ENCODE data around the gene RNF25. TPM values are rescaled to one million over a fixed set of nuclear protein-coding genes. Genes with fewer than 3 reads are reported as not detected.

RNF25 gene
- total RNA-seq, 1 donor from 2014 or later: 44.7 TPM

GRCh38 chr2:218701806-218702205 is 30.0 kb upstream of the RNF25 start:
- DNase-seq (ENCODE audit: low read depth) (peak; percentile 53), FAIRE-seq (no peak)
- Histone ChIP-seq H2AFZ (ENCODE audit: low read depth, low read length) (no peak overlapping the region), H3K4me3 (ENCODE audit: insufficient read depth, low read depth, low read length) (no peak overlapping the region), H3K27ac (ENCODE audit: low read depth, low read length) (no peak overlapping the region), H3K4me2 (ENCODE audit: low read length) (no peak overlapping the region), H3K9ac (ENCODE audit: low read length) (no peak overlapping the region), H3K36me3 (ENCODE audit: insufficient read depth, low read length) (peaks cover 22% of the 10 kb centered on the region), H3K9me3 (ENCODE audit: insufficient read depth, low read depth, low read length) (no peaks in the 10 kb centered on the region), H4K20me1 (ENCODE audit: insufficient read depth, low read length) (no peaks in the 10 kb centered on the region), H3K27me3 (ENCODE audit: insufficient read depth, low read length) (no peaks in the 10 kb centered on the region), H3K79me2 (ENCODE audit: insufficient read depth, low read length) (no peaks in the 10 kb centered on the region), H3K4me1 (ENCODE audit: insufficient read depth, low read length) (no peaks in the 10 kb centered on the region)
- H3K4me1 Mint-ChIP-seq (ENCODE audit: low read depth, unreplicated experiment): peaks cover 3% of the 10 kb centered on the region
- H3K27me3 Mint-ChIP-seq (ENCODE audit: low read depth, unreplicated experiment): no peaks in the 10 kb centered on the region
- no peak for TF ChIP-seq EZH2 (IDR thresholded peaks at IDR 0.05; ENCODE audit: insufficient read depth, low read length)
- TF ChIP-seq CTCF (IDR thresholded peaks at IDR 0.05; ENCODE audit: insufficient read depth, low read depth, low read length): no peak
- peaks cover 21% of the 10 kb centered on the region for H3K36me3 Mint-ChIP-seq (ENCODE audit: low read depth, unreplicated experiment)
- no peak overlapping the region for H3K27ac Mint-ChIP-seq (ENCODE audit: unreplicated experiment)
- H3K9me3 Mint-ChIP-seq (ENCODE audit: unreplicated experiment): no peaks in the 10 kb centered on the region
- no peak overlapping the region for H3K4me3 Mint-ChIP-seq (ENCODE audit: unreplicated experiment)

DNA sequence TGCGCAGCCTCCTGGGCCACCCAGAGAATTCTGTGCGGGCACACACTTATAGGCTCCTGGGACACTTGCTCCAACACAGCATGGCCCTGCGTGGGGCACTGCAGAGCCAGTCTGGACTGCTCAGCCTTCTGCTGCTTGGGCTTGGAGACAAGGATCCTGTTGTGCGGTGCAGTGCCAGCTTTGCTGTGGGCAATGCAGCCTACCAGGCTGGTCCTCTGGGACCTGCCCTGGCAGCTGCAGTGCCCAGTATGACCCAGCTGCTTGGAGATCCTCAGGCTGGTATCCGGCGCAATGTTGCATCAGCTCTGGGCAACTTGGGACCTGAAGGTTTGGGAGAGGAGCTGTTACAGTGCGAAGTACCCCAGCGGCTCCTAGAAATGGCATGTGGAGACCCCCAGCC is 27.1 kb upstream of the RNF25 start:
- Histone ChIP-seq H3K36me3 (ENCODE audit: insufficient read depth, low read length) (peaks cover 27% of the 10 kb centered on the region), H2AFZ (ENCODE audit: low read depth, low read length) (no peak overlapping the region), H3K27me3 (ENCODE audit: insufficient read depth, low read length) (no peaks in the 10 kb centered on the region), H3K4me3 (ENCODE audit: insufficient read depth, low read depth, low read length) (no peak overlapping the region), H3K4me1 (ENCODE audit: insufficient read depth, low read length) (peaks cover 10% of the 10 kb centered on the region), H3K79me2 (ENCODE audit: insufficient read depth, low read length) (no peaks in the 10 kb centered on the region), H3K27ac (ENCODE audit: low read depth, low read length) (no peak overlapping the region), H3K9me3 (ENCODE audit: insufficient read depth, low read depth, low read length) (no peaks in the 10 kb centered on the region), H4K20me1 (ENCODE audit: insufficient read depth, low read length) (no peaks in the 10 kb centered on the region), H3K4me2 (ENCODE audit: low read length) (no peak overlapping the region), H3K9ac (ENCODE audit: low read length) (no peak overlapping the region)
- Mint-ChIP-seq H3K9me3 (ENCODE audit: unreplicated experiment) (no peaks in the 10 kb centered on the region), H3K27me3 (ENCODE audit: low read depth, unreplicated experiment) (no peaks in the 10 kb centered on the region), H3K4me1 (ENCODE audit: low read depth, unreplicated experiment) (peaks cover 15% of the 10 kb centered on the region), H3K36me3 (ENCODE audit: low read depth, unreplicated experiment) (peaks cover 33% of the 10 kb centered on the region), H3K4me3 (ENCODE audit: unreplicated experiment) (no peak overlapping the region), H3K27ac (ENCODE audit: unreplicated experiment) (no peak overlapping the region)
- DNase-seq (ENCODE audit: low read depth) (no peak), FAIRE-seq (no peak)
- TF ChIP-seq EZH2 (IDR thresholded peaks at IDR 0.05; ENCODE audit: insufficient read depth, low read length) (no peak), CTCF (IDR thresholded peaks at IDR 0.05; ENCODE audit: insufficient read depth, low read depth, low read length) (no peak)

DNA sequence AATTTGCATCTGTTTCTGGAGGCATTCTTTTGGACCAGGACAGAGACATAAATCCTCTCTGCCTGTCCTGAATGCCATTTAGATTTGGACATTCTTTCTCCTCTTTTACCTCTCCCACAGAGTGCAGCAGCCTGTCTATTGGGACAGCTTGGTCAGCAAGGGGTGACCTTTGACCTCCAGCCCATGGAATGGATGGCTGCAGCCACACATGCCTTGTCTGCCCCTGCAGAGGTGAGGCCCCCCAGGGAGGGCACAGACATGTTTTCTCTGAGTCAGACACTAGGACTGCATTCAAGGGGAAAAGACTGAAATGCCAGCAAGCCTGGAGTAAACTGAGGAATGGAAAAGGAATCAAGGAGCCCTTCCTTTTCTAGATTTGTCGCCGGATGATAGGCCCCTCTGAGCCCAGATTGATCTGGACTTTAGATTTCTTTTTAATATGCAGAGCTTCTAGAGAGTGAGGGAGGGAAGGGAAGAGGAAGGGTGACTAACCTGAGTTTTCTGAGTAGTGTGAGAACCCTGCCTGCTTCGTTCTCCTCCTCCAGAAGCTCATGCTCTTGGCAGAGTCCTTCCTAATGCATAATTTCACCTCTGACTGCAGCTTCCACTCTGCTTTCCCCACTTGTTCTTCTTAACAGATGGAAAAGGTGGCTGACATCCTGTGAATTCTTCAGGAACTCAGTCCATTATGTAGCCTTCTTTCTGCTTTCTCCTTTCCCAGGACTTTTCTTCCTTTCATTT is 22.8 kb upstream of the RNF25 start:
- FAIRE-seq (no peak), DNase-seq (ENCODE audit: low read depth) (peak; percentile 30)
- Mint-ChIP-seq H3K9me3 (ENCODE audit: unreplicated experiment) (no peaks in the 10 kb centered on the region), H3K4me3 (ENCODE audit: unreplicated experiment) (no peak overlapping the region), H3K27me3 (ENCODE audit: low read depth, unreplicated experiment) (no peaks in the 10 kb centered on the region), H3K36me3 (ENCODE audit: low read depth, unreplicated experiment) (peaks cover 36% of the 10 kb centered on the region), H3K4me1 (ENCODE audit: low read depth, unreplicated experiment) (peaks cover 23% of the 10 kb centered on the region), H3K27ac (ENCODE audit: unreplicated experiment) (peak overlapping the region; percentile 92)
- Histone ChIP-seq H4K20me1 (ENCODE audit: insufficient read depth, low read length) (no peaks in the 10 kb centered on the region), H3K27me3 (ENCODE audit: insufficient read depth, low read length) (no peaks in the 10 kb centered on the region), H3K79me2 (ENCODE audit: insufficient read depth, low read length) (no peaks in the 10 kb centered on the region), H3K36me3 (ENCODE audit: insufficient read depth, low read length) (peaks cover 38% of the 10 kb centered on the region), H2AFZ (ENCODE audit: low read depth, low read length) (no peak overlapping the region), H3K4me3 (ENCODE audit: insufficient read depth, low read depth, low read length) (no peak overlapping the region), H3K4me1 (ENCODE audit: insufficient read depth, low read length) (peaks cover 19% of the 10 kb centered on the region), H3K9ac (ENCODE audit: low read length) (no peak overlapping the region), H3K9me3 (ENCODE audit: insufficient read depth, low read depth, low read length) (no peaks in the 10 kb centered on the region), H3K4me2 (ENCODE audit: low read length) (peak overlapping the region; percentile 30), H3K27ac (ENCODE audit: low read depth, low read length) (no peak overlapping the region)
- no peak for TF ChIP-seq EZH2 (IDR thresholded peaks at IDR 0.05; ENCODE audit: insufficient read depth, low read length)
- TF ChIP-seq CTCF (IDR thresholded peaks at IDR 0.05; ENCODE audit: insufficient read depth, low read depth, low read length): no peak
